GM23338 (cell line): ENCODE data around the gene OTOG. TPM values are rescaled to one million over a fixed set of nuclear protein-coding genes. Genes with fewer than 3 reads are reported as not detected.

Source experiments
- ATAC-seq: fragments of 200-7000 bp; cut with Tn5 transposase; 3 replicates; pipeline ENCODE4 v1.9.1; 2020
- DNase-seq: peaks from one replicate; pipeline ENCODE4 v3.0.0-alpha.2; 2015; ENCODE audit warnings: low spot score
- H2AFZ ChIP-seq: fragments of 200-600 bp; sonication (generic); 2 replicates; pipeline ENCODE4 v1.8.0; 2016; ENCODE audit warnings: antibody characterized with exemption, mild to moderate bottlenecking, moderate library complexity
- H3F3A ChIP-seq: fragments of 200-600 bp; sonication (generic); replicated peaks from 2 replicates; pipeline ENCODE4 v1.8.0; 2017; ENCODE audit warnings: antibody characterized with exemption, mixed run types, low read depth
- H3K27ac ChIP-seq: fragments of 200-600 bp; sonication (generic); 2 replicates; pipeline ENCODE4 v1.6.1; 2016; ENCODE audit warnings: low read depth
- H3K27me3 ChIP-seq: fragments of 200-600 bp; sonication (generic); 2 replicates; pipeline ENCODE4 v1.8.0; 2016; ENCODE audit warnings: mild to moderate bottlenecking, mixed run types, moderate library complexity; ENCODE audit not compliant: insufficient read depth
- H3K36me3 ChIP-seq: fragments of 200-600 bp; sonication (generic); 2 replicates; pipeline ENCODE4 v1.8.0; 2016; ENCODE audit warnings: mild to moderate bottlenecking; ENCODE audit not compliant: insufficient read depth
- H3K4me1 ChIP-seq: fragments of 200-600 bp; sonication (generic); 2 replicates; pipeline ENCODE4 v1.8.0; 2016; ENCODE audit warnings: mild to moderate bottlenecking, moderate library complexity; ENCODE audit not compliant: insufficient read depth
- H3K4me2 ChIP-seq: fragments of 200-600 bp; sonication (generic); 2 replicates; pipeline ENCODE4 v1.7.1; 2017; ENCODE audit warnings: mixed run types
- H3K4me3 ChIP-seq: fragments of 200-600 bp; sonication (generic); 2 replicates; pipeline ENCODE4 v1.6.1; 2016; ENCODE audit warnings: mixed run types
- H3K79me2 ChIP-seq: fragments of 200-600 bp; sonication (generic); replicated peaks from 2 replicates; pipeline ENCODE4 v1.8.0; 2017; ENCODE audit warnings: mild to moderate bottlenecking; ENCODE audit not compliant: insufficient read depth
- H3K9me2 ChIP-seq: fragments of 200-600 bp; sonication (generic); 2 replicates; pipeline ENCODE4 v1.8.0; 2017; ENCODE audit not compliant: insufficient read depth
- H4K20me1 ChIP-seq: fragments of 200-600 bp; sonication (generic); replicated peaks from 2 replicates; pipeline ENCODE4 v1.8.0; 2017; ENCODE audit warnings: mild to moderate bottlenecking; ENCODE audit not compliant: insufficient read depth
- H3K27ac Mint-ChIP-seq: 2 replicates; pipeline ENCODE4 v1.8.0; 2020; ENCODE audit warnings: inconsistent platforms, mild to moderate bottlenecking, moderate library complexity, mixed read lengths
- H3K27me3 Mint-ChIP-seq: 3 replicates; pipeline ENCODE4 v1.8.0; 2022; ENCODE audit warnings: low read depth, mild to moderate bottlenecking, moderate library complexity, mixed read lengths, inconsistent platforms; ENCODE audit not compliant: insufficient read depth, poor library complexity
- H3K36me3 Mint-ChIP-seq: 3 replicates; pipeline ENCODE4 v1.8.0; 2021; ENCODE audit warnings: low read depth, mild to moderate bottlenecking, inconsistent platforms, moderate library complexity, mixed read lengths
- H3K4me1 Mint-ChIP-seq: 3 replicates; pipeline ENCODE4 v1.8.0; 2020; ENCODE audit warnings: mild to moderate bottlenecking, inconsistent platforms, mixed read lengths
- H3K4me3 Mint-ChIP-seq: 3 replicates; pipeline ENCODE4 v1.8.0; 2021; ENCODE audit warnings: moderate library complexity, mild to moderate bottlenecking, inconsistent platforms, mixed read lengths
- H3K9me3 Mint-ChIP-seq: 3 replicates; pipeline ENCODE4 v1.8.0; 2020; ENCODE audit warnings: moderate library complexity, mild to moderate bottlenecking, inconsistent platforms, mixed read lengths
- CREB1 ChIP-seq: fragments of 250-450 bp; sonication (Bioruptor Pico); IDR thresholded peaks from 2 replicates; pipeline ENCODE4 v1.5.0; 2020; ENCODE audit warnings: low read depth, mild to moderate bottlenecking, moderate library complexity
- CTCF ChIP-seq, 2 experiments: fragments of 200-600 bp in 1 of 2; sonication (generic) in 1 of 2; conservative IDR thresholded peaks; 2 replicates each; pipeline versions ENCODE4 v1.5.1 to v1.6.1; 2016 to 2017; ENCODE audit warnings: antibody characterized with exemption in 2 of 2, low read depth in 2 of 2, mild to moderate bottlenecking in 2 of 2, moderate library complexity in 1 of 2
- ETS1 ChIP-seq: IDR thresholded peaks from 2 replicates; pipeline ENCODE4 v1.6.1; 2016; ENCODE audit warnings: antibody characterized with exemption
- EZH2phosphoT487 ChIP-seq: fragments of 200-600 bp; sonication (generic); IDR thresholded peaks from one replicate; pipeline ENCODE4 v1.8.1; 2018; ENCODE audit warnings: antibody characterized with exemption; ENCODE audit not compliant: unreplicated experiment
- JUNB ChIP-seq: IDR thresholded peaks from one replicate; pipeline ENCODE4 v1.6.1; 2016; ENCODE audit warnings: antibody characterized with exemption; ENCODE audit not compliant: unreplicated experiment
- POLR2AphosphoS5 ChIP-seq: IDR thresholded peaks from 2 replicates; pipeline ENCODE4 v1.6.1; 2016; ENCODE audit warnings: antibody characterized with exemption, low read depth
- REST ChIP-seq: IDR thresholded peaks from one replicate; pipeline ENCODE4 v1.6.1; 2018; ENCODE audit warnings: antibody characterized with exemption; ENCODE audit not compliant: unreplicated experiment
- STAT1 ChIP-seq: IDR thresholded peaks from one replicate; pipeline ENCODE4 v1.6.1; 2016; ENCODE audit warnings: antibody characterized with exemption; ENCODE audit not compliant: unreplicated experiment
- ZNF114 ChIP-seq: fragments of 250-450 bp; sonication (Bioruptor Pico); IDR thresholded peaks from 2 replicates; pipeline ENCODE4 v1.5.0; 2020; ENCODE audit warnings: mild to moderate bottlenecking, moderate library complexity
- ZNF462 ChIP-seq: fragments of 250-450 bp; sonication (Bioruptor Pico); IDR thresholded peaks from 2 replicates; pipeline ENCODE4 v1.5.0; 2020; ENCODE audit warnings: mild to moderate bottlenecking, moderate library complexity
- polyA plus RNA-seq: library from polyadenylated mRNA; unstranded; fragments of >200 nt; fragmentation: Nextera tagmentation; extraction: Ambion mirVana; gene quantifications from 2 replicates; pipeline ENCODE4 v1.2.1, GENCODE V29; 2016
- total RNA-seq: library from RNA; depleted of rRNA; stranded (reverse); fragments of >200 nt; shearing (Covaris generic); gene quantifications from 2 replicates; pipeline ENCODE4 v1.2.3, GENCODE V29; 2014

OTOG gene
- total and polyA plus RNA-seq, 2 experiments from 2014 or later, result 0.40 to 0.52 TPM

- H3K27me3 ChIP-seq, result no peaks in the 10 kb centered on the region
- H4K20me1 ChIP-seq, result no peaks in the 10 kb centered on the region
- H3K9me2 ChIP-seq, result no peaks in the 10 kb centered on the region
- TF ChIP-seq REST, result no peak
- TF ChIP-seq JUNB, result peak; percentile 5
- TF ChIP-seq CREB1 (CRISPR knock-in tag), result no peak
- TF ChIP-seq CTCF (conservative IDR thresholded peaks at IDR 0.05; ENCODE audit: low read depth in 2 of 2), result peak; percentile 86 to 93
- TF ChIP-seq ZNF462 (CRISPR knock-in tag), result no peak
- TF ChIP-seq STAT1, result no peak
- TF ChIP-seq EZH2phosphoT487, result no peak
- TF ChIP-seq ETS1, result no peak
- no peak for TF ChIP-seq POLR2AphosphoS5
- TF ChIP-seq ZNF114 (CRISPR knock-in tag), result no peak
- no peak overlapping the region for H3K4me2 ChIP-seq
- H3K4me3 Mint-ChIP-seq, result no peak overlapping the region
- DNase-seq, result peak; percentile 87
- H3K4me1 Mint-ChIP-seq, result peaks cover 3% of the 10 kb centered on the region
- no peaks in the 10 kb centered on the region; the same call in 1 of the 2 replicates for H3K4me1 ChIP-seq
- no peak overlapping the region for H3K4me3 ChIP-seq
- peak; percentile 96 for ATAC-seq
- no peaks in the 10 kb centered on the region for H3K36me3 ChIP-seq
- no peak overlapping the region for H3K27ac ChIP-seq
- H3F3A ChIP-seq, result no peaks in the 10 kb centered on the region
- H3K36me3 Mint-ChIP-seq, result no peaks in the 10 kb centered on the region
- H3K9me3 Mint-ChIP-seq, result no peaks in the 10 kb centered on the region
- no peaks in the 10 kb centered on the region for H3K79me2 ChIP-seq
- H2AFZ ChIP-seq, result no peak overlapping the region
- H3K27me3 Mint-ChIP-seq, result peaks cover 5% of the 10 kb centered on the region
- no peak overlapping the region for H3K27ac Mint-ChIP-seq
Observed at GRCh38 chr11:17528181-17528691, 18.8 kb upstream of the OTOG start.
